Activated naive CD4-positive, alpha-beta T cell treated with anti-CD3 and anti-CD28 coated beads, Interleukin-2, amount 50 U/mL, for 72 hours (primary cell): ENCODE measurements around the gene ERO1B. TPM values are rescaled to one million over a fixed set of nuclear protein-coding genes. Genes with fewer than 3 reads are reported as not detected.

ENCODE experiments used
- ATAC-seq, 2 donors: fragments of 150-1000 bp; cut with Tn5 transposase; 2 replicates each; pipeline ENCODE4 v1.10.0; 2021; ENCODE audit warnings: mild to moderate bottlenecking in 2 of 2, moderate library complexity in 2 of 2
- DNase-seq, 2 donors: peaks; one replicate each; pipeline ENCODE4 v3.0.0; 2021 to 2022; ENCODE audit warnings: low spot score in 2 of 2
- H3K27ac Mint-ChIP-seq, 2 donors: one replicate each; pipeline ENCODE4 v1.8.0; 2022; ENCODE audit warnings: mild to moderate bottlenecking in 2 of 2, mixed read lengths in 2 of 2
- H3K36me3 Mint-ChIP-seq, 2 donors: one replicate each; pipeline ENCODE4 v1.8.0; 2022; ENCODE audit warnings: mixed read lengths in 2 of 2
- H3K9me3 Mint-ChIP-seq, 2 donors: one replicate each; pipeline ENCODE4 v1.8.0; 2022; ENCODE audit warnings: mixed read lengths in 2 of 2
- total RNA-seq, 2 donors: library from RNA; stranded (reverse); gene quantifications; one replicate each; pipeline ENCODE4 v1.2.3, GENCODE V29; 2022

The ERO1B gene
- total RNA-seq, 2 donors from 2014 or later, result 2.8 to 5.0 TPM

DNA sequence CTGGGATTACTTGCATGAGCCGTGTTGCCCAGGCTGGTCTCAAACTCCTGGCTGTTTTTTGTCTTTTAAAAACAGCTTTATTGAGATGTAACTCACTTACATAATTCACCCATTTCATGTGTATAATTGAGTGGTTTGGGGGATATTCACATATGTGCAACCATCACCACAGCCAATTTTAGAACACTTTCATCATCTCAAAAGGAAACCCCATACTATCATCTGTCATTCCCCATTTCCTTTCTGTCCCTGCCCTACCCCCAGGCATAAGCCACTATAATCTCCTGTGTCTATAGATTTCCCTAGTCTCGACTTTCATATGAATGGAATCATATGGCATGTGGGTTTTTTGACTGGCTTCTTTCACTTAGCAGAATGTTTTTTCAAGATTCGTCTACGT is 96.1 kb downstream of the ERO1B start:
- H3K36me3 Mint-ChIP-seq, result peaks cover 38 to 43% of the 10 kb centered on the region in 2 donors
- no peak for DNase-seq
- H3K9me3 Mint-ChIP-seq, result peaks cover 14 to 22% of the 10 kb centered on the region in 2 donors
- H3K27ac Mint-ChIP-seq, result no peak overlapping the region
- peak; percentile 22 to 53 for ATAC-seq

DNA sequence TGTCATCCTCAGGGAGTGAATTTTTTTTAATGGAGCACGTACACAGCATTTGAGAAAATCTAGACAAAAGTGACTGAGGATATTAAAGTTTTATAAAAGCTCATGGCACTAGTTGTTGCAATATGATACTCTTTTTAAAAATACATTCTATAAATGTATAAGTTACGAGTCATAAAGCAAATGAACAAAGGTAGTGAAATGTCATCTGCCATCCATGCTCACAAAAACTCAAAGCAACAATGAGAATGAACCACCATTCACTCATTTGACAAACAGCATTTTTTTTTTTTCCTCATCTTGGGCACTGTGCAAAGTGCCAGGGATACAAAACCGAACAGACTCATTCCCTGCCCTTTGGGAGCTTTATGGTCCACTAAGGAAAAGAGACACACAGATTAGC is 100.7 kb downstream of the ERO1B start:
- ATAC-seq (no peak), DNase-seq (no peak)
- Mint-ChIP-seq H3K9me3 (no peaks in the 10 kb centered on the region), H3K36me3 (no peaks in the 10 kb centered on the region), H3K27ac (no peak overlapping the region)

DNA sequence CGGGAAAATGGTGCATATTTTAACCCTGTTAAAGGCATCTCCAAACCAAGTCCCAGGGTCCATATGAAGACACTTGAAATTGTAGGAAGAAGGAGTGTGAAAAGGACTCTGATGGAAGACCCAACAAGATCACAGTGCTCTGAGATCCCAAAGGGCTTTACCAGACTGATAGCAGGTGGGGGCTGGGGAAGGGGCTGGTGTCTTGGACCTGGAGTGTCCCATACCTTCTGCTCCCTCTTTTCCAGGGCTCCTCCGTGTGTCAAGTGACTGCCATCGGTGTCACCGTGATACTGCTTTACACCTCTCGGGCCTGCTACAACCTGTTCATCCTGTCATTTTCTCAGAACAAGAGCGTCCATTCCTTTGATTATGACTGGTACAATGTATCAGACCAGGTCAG is 102.1 kb downstream of the ERO1B start:
- ATAC-seq (no peak), DNase-seq (no peak)
- H3K27ac Mint-ChIP-seq, result no peak overlapping the region
- H3K36me3 Mint-ChIP-seq, result no peaks in the 10 kb centered on the region
- H3K9me3 Mint-ChIP-seq, result no peaks in the 10 kb centered on the region

DNA sequence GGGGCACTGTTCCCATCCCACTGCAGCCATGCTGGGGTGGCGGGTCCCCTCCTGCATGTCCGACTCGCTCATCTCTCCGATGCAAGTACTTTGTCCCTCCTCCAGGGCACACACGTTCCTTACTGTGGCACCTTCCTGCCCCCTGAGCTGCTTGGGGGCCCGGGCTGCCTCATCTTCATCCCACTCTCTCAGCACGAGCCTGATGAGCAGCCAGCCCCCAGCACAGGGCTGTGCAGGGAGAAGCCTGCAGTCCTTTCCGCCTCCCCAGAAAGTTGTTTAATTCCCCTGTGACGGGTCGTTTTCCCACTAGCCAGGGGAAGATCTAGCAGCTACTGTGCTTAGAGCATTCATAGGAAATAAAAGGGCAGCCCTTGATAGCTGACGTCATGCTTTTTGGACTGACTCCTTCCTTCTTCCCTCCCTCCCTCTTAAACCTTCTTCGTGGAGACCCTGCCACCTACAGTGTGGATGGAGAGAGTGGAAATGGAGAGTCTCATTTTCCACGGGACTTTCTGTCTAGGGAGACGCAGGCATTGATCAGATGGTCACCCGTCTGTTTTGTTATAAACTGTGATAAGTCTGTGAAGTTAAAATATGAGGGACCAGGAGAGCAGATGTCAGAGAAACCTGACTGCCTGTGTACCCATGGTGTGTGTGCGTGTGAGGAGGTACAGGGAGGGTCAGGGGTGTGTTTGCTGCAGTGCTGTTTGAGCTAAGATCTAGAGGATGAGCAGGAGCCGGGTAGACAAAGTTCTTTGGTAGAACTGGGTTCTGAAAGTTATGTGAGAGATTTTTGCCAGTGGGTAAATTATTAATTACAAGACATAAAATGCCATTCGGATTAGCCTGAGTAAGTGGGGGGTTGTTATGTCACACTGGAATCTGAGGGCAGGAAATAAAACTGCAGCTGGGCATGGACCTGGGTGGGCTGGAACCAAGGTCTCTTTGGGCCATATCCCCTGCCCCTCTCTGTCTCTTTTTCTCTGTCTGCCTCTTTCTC is 105.1 kb downstream of the ERO1B start:
- peak overlapping the region in 1 of 2 donors; percentile 6 for H3K27ac Mint-ChIP-seq
- no peak for ATAC-seq
- no peaks in the 10 kb centered on the region for H3K9me3 Mint-ChIP-seq
- no peaks in the 10 kb centered on the region for H3K36me3 Mint-ChIP-seq
- DNase-seq, result no peak

DNA sequence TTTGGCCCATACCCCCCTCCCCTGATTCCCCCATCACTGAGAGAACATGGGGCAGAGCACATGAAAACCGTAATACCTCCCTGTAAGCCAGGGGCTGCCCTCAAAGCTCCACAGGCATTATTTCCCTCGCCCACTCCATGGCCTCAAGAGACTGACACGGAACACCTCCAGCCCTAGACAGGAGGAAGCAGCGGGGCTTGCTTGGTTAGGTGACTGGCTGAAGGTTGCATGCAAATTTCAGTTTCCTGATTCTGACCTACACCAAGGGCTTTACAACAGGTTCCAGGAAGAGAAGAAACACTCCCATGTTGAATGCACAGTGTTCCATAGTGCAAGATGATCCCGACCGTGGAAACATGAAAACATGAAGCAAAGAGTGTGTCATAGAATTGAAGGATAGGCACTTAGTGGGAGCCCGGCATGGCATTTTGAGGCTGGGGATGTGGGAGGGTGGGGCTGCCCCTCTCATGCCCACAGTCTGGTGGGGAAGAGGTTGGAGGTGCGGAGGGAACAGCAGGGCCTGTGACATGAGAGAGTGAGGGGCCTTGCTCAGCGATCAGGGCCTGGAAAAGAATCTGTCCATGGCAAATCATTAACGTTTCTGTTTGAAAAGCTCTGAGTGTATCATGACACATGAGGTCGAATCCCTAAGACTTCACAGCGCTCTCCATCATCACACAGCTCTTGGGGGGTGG is 106.0 kb downstream of the ERO1B start:
- DNase-seq (no peak), ATAC-seq (no peak)
- Mint-ChIP-seq H3K27ac (peak overlapping the region in 1 of 2 donors; percentile 79), H3K36me3 (no peaks in the 10 kb centered on the region), H3K9me3 (no peaks in the 10 kb centered on the region)

DNA sequence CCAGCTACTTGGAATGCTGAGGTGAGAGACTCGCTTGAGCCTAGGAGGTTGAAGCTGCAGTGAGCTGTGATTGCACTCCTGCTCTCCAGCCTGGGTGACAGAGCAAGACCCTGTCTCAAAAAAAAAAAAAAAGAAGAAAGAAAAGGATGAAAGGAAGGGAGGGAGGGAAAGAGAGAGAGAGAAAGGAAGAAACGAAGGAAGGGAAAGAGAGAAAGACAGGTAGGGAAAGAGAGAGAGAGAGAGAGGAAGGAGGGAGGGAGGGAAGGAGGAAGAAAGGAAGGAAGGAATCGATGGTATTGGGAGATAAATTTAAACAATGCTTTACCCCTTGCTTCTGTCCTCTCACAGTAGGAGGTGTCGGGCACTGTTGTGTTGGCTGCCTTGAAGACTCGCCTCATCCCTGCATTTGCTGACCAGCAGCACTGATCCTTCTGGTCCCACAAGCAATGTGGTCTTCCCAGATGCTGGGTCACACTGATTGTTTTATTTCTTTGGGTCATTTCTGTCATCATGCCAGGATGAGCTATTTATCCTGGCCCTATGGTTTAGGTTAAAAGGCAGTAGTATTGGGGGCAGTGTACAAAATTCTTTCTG is 108.5 kb downstream of the ERO1B start:
- no peak for DNase-seq
- no peaks in the 10 kb centered on the region for H3K9me3 Mint-ChIP-seq

DNA sequence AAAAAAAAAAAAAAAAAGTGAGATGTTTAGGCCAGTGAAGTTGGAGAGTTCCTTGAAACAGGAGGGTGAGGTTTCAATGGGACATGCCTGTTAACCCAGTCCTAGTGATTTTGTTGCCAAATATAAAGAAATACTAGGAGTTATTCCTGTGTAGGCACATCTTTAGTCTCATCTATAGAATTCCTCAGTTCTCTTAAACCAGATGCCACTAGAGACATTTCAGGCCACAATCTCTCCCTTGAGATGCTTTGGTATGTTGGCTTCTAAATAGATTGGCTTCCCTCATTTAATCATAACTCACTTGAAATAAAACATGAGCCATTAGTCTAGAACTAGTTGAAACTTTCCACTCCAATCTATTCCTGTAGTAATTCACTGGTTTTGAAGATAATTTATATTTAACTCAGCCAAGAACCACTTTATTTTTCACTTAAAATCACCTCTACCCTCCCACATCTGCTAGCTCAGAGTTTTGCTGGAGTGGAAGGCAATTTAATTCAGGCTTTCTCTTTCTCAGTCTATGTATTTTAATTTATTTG is 109.6 kb downstream of the ERO1B start:
- no peak overlapping the region for H3K27ac Mint-ChIP-seq
- no peaks in the 10 kb centered on the region for H3K9me3 Mint-ChIP-seq
- H3K36me3 Mint-ChIP-seq, result no peaks in the 10 kb centered on the region
- no peak for DNase-seq
- no peak for ATAC-seq

More for the DNA sequence above, 108.5 kb downstream of the ERO1B start:
- ATAC-seq, result no peak
- Mint-ChIP-seq H3K27ac (no peak overlapping the region), H3K36me3 (no peaks in the 10 kb centered on the region)

DNA sequence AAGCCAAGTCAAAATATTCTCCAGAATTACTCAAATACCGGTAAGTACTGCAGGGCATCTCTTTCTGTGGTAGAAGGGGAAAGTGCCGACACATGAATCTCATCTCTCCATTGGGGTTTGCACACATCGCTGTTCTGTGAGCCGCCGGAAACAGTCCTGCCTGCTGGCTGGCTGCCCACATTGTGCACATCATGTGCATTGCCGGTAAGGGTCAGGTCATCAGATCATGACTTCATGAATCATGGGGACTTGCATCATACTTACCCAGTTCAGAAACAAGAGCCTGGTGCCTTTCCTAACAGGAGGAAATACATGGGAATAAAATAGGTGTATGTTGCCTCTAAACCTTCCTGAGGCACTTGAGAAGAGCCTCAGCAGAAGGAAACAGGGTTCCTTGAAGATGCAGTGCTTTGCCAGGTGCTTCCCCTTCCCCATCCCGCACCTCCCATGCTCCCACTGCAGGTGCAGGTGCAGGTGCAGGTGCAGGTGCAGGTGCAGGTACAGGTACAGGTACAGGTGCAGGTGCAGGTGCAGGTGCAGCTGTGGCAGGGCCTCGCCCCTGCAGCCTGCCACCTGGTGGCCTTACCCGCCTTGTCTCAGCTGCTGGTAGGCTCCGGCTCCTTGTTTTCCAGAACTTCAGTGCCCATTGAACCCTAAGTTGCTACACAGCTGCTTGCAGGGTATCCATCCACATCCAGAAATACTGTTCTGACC is 112.9 kb downstream of the ERO1B start:
- Mint-ChIP-seq H3K27ac (peak overlapping the region in 1 of 2 donors; percentile 61), H3K9me3 (no peaks in the 10 kb centered on the region), H3K36me3 (peaks cover 0 to 6% of the 10 kb centered on the region in 2 donors)
- no peak for ATAC-seq
- DNase-seq, result no peak

DNA sequence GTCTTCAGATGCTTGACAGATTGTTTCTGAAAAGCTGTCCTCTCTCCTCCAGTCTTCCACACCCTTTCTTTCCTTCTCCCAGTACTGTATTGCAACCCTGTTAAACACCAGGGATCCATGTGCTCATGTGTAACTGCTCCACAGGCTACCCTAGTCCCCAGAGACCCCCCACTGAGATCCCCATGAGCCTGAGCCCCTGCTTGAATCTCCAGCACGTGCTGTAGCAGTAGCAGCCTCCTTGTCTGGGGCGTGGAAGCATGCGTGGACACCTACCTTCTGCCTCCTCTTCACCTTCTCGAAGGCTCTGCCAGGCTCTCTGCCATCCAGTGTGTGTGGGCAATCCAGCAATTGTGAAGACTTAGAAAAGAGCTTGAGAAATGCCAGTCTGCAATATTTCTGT is 114.2 kb downstream of the ERO1B start:
- no peak for ATAC-seq
- Mint-ChIP-seq H3K27ac (no peak overlapping the region), H3K36me3 (peaks cover 0 to 16% of the 10 kb centered on the region in 2 donors), H3K9me3 (peaks cover 0 to 5% of the 10 kb centered on the region in 2 donors)
- DNase-seq, result no peak

DNA sequence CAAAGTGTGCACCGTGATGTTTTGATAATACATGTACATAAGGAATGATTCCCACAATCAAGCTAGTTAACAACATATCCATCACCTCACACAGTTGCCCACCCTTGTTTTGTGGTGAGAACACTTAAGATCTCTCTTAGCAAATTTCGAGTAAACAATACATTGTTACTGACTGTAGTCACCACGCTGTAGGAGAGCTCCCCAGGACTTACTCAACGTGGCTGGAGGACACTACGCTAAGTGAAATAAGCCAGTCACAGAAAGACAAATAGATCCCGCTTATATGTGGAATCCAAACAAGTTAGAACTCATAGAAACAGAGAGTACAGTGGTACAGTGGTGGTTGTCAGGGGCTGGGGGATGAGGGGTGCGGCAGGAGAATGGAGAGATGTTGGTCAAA is 114.6 kb downstream of the ERO1B start:
- DNase-seq (no peak), ATAC-seq (no peak)
- H3K27ac Mint-ChIP-seq, result no peak overlapping the region
- H3K9me3 Mint-ChIP-seq, result peaks cover 0 to 5% of the 10 kb centered on the region in 2 donors
- peaks cover 0 to 18% of the 10 kb centered on the region in 2 donors for H3K36me3 Mint-ChIP-seq

DNA sequence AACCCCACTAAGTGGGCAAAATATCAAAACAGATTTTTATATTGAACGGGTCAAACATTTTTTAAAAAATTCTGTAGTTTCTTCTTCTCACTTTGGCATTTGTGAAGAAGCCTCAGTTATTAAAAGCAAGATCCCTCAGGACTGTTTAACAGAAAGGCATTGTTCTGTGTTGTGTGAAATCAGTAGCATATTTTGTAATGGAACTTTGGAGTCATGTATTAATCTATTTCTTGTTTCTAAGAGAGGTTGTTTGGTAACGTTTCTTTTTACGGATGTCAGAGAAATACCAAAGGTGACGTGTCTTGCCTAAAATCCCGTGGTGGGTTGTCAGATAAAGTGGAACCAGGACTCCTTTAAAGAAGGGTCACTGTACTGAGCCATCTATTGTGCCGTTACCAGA is 115.7 kb downstream of the ERO1B start:
- no peak overlapping the region for H3K27ac Mint-ChIP-seq
- H3K9me3 Mint-ChIP-seq, result peaks cover 10 to 16% of the 10 kb centered on the region in 2 donors
- no peak for ATAC-seq
- no peak for DNase-seq
- peaks cover 10 to 29% of the 10 kb centered on the region in 2 donors for H3K36me3 Mint-ChIP-seq

Other genes starting within 250 kb of the ERO1B start
- under 1 TPM in 1 of 2 donors, not detected in 1; 0.70 TPM for gene NID1, start 216.9 kb downstream of the ERO1B start, total RNA-seq
- gene GPR137B, start 139.4 kb downstream of the ERO1B start, total RNA-seq, result 1 to 10 TPM; 3.8 to 6.8 TPM
- 1 to 10 TPM in 1 of 2 donors, under 1 TPM in 1; 0.60 to 1.6 TPM for gene EDARADD, start 112.3 kb upstream of the ERO1B start, total RNA-seq
- 100 to 1,000 TPM; 132 to 156 TPM for gene LGALS8, start 242.0 kb upstream of the ERO1B start, total RNA-seq